NT2/D1 (cell line): Measurements from ENCODE around the gene CRELD1.

Experiments
- DNase-seq: peaks from one replicate; pipeline ENCODE4 v3.0.0-alpha.2; 2011; ENCODE audit warnings: low read depth, low spot score
- H3K27me3 ChIP-seq: 2 replicates; pipeline ENCODE4 v1.6.0; 2011; ENCODE audit warnings: mild to moderate bottlenecking; ENCODE audit not compliant: insufficient read length, insufficient read depth
- H3K36me3 ChIP-seq: 2 replicates; pipeline ENCODE4 v1.6.1; 2011; ENCODE audit warnings: mild to moderate bottlenecking, low read length, mixed read lengths; ENCODE audit not compliant: insufficient read depth, insufficient read length
- H3K4me1 ChIP-seq: 2 replicates; pipeline ENCODE4 v1.5.1; 2011; ENCODE audit not compliant: insufficient read depth, insufficient read length
- H3K4me3 ChIP-seq: 2 replicates; pipeline ENCODE4 v1.5.1; 2011; ENCODE audit warnings: low read depth; ENCODE audit not compliant: insufficient read length
- H3K9ac ChIP-seq: 2 replicates; pipeline ENCODE4 v1.6.0; 2011; ENCODE audit warnings: low read depth; ENCODE audit not compliant: insufficient read length
- H3K9me3 ChIP-seq: 2 replicates; pipeline ENCODE4 v1.5.1; 2011; ENCODE audit warnings: mild to moderate bottlenecking, low read length; ENCODE audit not compliant: insufficient read depth
- SUZ12 ChIP-seq: IDR thresholded peaks from 2 replicates; pipeline ENCODE4 v1.6.1; 2011; ENCODE audit not compliant: insufficient read length, insufficient read depth; ENCODE audit errors: extremely low read depth
- YY1 ChIP-seq: IDR thresholded peaks from 2 replicates; pipeline ENCODE4 v1.6.1; 2011; ENCODE audit not compliant: insufficient read length, insufficient read depth
- ZNF274 ChIP-seq: IDR thresholded peaks from 2 replicates; pipeline ENCODE4 v1.6.1; 2011; ENCODE audit warnings: mild to moderate bottlenecking, low read depth, low read length

Gene CRELD1

DNA sequence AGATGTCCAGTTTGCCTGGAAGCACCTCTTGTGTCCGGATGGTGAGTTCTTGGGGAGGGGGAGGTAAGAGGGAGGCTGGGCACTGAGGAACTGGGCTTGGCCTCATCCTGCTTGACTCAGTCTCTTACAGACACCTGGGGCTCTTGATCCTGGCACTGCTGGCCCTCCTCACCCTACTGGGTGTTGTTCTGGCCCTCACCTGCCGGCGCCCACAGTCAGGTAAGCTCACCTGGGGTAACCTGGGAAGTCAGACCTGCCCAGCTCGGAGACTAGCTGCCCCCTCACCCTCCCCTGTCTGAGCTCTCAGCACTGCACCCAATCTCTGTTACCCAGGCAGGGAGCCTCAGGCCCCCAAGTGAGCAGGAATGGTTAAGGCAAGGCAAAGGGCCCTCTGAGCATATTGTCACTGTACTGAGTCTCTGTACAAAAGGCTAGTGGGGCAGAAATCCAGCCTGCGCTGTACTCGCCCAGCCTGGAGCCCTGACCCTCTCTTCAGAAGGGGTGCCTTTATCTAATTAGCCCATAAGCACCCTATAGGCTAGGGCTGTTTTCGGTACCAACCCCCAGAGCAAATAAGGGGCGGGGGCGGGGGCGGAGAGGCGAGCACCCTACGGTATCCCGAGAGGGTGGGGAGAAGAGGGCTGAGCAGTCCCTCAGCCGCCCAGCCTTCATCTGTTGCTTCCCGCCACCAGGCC lies 18.9 kb upstream of the CRELD1 start:
- H3K4me1 ChIP-seq = peaks cover 22% of the 10 kb centered on the region
- H3K9me3 ChIP-seq = peaks cover 7% of the 10 kb centered on the region; the same call in 1 of the 2 replicates
- TF ChIP-seq YY1 (no peak), SUZ12 (no peak), ZNF274 (no peak)
- peak overlapping the region; percentile 95 for H3K9ac ChIP-seq
- no peaks in the 10 kb centered on the region for H3K36me3 ChIP-seq
- peaks cover 11% of the 10 kb centered on the region for H3K27me3 ChIP-seq
- DNase-seq = no peak
- H3K4me3 ChIP-seq = peak overlapping the region; percentile 81

DNA sequence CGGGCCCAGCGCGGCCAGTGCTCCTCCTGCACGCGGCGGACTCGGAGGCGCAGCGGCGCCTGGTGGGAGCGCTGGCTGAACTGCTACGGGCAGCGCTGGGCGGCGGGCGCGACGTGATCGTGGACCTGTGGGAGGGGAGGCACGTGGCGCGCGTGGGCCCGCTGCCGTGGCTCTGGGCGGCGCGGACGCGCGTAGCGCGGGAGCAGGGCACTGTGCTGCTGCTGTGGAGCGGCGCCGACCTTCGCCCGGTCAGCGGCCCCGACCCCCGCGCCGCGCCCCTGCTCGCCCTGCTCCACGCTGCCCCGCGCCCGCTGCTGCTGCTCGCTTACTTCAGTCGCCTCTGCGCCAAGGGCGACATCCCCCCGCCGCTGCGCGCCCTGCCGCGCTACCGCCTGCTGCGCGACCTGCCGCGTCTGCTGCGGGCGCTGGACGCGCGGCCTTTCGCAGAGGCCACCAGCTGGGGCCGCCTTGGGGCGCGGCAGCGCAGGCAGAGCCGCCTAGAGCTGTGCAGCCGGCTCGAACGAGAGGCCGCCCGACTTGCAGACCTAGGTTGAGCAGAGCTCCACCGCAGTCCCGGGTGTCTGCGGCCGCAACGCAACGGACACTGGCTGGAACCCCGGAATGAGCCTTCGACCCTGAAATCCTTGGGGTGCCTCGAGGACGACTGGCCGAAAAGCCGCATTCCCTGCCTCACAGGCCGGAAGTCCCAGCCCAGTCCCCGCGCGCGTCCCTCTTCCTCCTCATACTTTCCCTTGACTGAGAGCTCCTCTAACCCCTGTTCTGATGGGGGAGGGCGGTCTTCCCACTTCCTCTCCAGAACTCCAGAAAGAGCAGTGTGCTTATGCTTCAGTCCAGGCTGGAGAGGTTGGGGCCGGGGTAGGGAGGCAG lies 18.1 kb upstream of the CRELD1 start:
- peaks cover 22% of the 10 kb centered on the region for H3K4me1 ChIP-seq
- peaks cover 7% of the 10 kb centered on the region; the same call in 1 of the 2 replicates for H3K9me3 ChIP-seq
- peaks cover 11% of the 10 kb centered on the region for H3K27me3 ChIP-seq
- no peaks in the 10 kb centered on the region for H3K36me3 ChIP-seq
- H3K4me3 ChIP-seq = peak overlapping the region; percentile 81
- DNase-seq = no peak
- H3K9ac ChIP-seq = peak overlapping the region; percentile 95
- TF ChIP-seq YY1 (no peak), ZNF274 (no peak), SUZ12 (no peak)

DNA sequence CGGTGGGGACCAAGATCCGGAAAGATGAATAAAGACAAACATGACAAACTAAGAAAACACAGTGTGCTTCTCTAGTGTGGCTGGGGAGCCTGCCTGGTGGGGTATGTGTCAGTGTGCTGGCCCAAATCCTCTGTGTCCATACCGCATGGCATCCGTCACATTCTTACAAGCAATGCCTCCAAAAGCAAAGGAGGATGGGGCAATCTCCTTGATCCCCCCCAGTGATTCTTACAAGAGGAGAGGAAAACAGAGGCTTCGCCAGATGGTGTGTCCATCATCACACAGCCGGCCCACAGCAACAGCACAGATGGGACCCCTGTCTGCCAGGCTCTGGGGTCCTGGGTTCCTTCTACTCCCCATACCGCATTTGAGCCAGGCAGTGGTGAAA lies 17.3 kb upstream of the CRELD1 start:
- TF ChIP-seq SUZ12 (no peak), ZNF274 (no peak), YY1 (no peak)
- Histone ChIP-seq H3K9ac (peak overlapping the region; percentile 70), H3K9me3 (peaks cover 7% of the 10 kb centered on the region; the same call in 1 of the 2 replicates), H3K4me3 (peak overlapping the region; percentile 81), H3K27me3 (peaks cover 11% of the 10 kb centered on the region), H3K4me1 (peaks cover 22% of the 10 kb centered on the region), H3K36me3 (no peaks in the 10 kb centered on the region)
- no peak for DNase-seq

DNA sequence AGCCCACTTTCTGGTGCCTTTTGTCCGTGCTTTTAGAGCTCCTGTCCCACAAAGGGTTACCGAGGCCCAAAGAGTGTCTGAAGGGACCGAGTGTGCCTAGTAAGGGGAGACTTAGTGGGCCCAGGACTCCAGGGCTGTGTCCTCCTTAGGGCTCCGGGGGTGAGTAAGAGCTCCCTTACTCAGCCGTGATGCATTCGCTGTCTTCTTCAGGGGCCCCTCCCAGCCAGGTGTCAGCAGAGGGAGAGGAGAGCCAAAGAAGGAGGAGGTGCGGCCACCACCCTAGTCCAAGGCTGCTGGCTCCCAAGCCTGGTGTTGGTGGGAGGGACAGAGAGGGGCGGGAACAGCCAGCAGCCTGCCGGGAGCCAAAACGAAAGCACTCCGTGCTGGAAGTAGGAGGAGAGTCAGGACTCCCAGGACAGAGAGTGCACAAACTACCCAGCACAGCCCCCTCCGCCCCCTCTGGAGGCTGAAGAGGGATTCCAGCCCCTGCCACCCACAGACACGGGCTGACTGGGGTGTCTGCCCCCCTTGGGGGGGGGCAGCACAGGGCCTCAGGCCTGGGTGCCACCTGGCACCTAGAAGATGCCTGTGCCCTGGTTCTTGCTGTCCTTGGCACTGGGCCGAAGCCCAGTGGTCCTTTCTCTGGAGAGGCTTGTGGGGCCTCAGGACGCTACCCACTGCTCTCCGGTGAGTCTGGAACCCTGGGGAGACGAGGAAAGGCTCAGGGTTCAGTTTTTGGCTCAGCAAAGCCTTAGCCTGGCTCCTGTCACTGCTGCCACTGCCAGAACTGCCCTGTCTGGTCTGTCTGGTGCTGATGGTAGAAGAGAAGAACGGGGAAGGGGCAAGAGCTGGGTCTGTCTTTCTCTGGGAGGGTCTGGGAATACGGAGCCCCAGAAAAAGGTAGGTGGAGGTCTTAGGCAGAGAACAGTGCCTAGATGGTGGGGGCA lies 16.6 kb upstream of the CRELD1 start, which contains the start of gene IL17RC:
IL17RC (plus strand) TSS at position 365 of the 947 bp plus-strand sequence; CDS start at position 583, 218 bp downstream.
- peaks cover 22% of the 10 kb centered on the region for H3K4me1 ChIP-seq
- H3K27me3 ChIP-seq = peaks cover 11% of the 10 kb centered on the region
- H3K9me3 ChIP-seq = peaks cover 4% of the 10 kb centered on the region; the same call in 1 of the 2 replicates
- H3K36me3 ChIP-seq = no peaks in the 10 kb centered on the region
- peak within 1 kb of the TSS; percentile 81 for H3K4me3 ChIP-seq
- peak within 1 kb of the TSS; percentile 95 for H3K9ac ChIP-seq
- no peak for TF ChIP-seq SUZ12
- no peak for TF ChIP-seq ZNF274
- TF ChIP-seq YY1 = no peak
- peak; percentile 63 for DNase-seq

DNA sequence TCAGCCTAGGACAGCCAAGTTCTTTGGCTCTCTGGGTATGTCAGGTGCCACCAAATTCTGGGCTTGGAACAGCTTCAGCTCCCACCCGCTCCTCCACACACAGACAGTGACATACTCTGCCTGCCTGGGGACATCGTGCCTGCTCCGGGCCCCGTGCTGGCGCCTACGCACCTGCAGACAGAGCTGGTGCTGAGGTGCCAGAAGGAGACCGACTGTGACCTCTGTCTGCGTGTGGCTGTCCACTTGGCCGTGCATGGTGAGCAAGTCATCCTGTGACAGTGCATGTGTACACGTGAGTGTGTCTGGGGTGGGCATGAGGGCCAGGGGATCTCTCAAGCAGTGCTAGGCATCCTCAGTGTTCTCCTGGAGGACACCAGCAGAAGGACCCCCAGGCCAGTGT lies 15.8 kb upstream of the CRELD1 start:
- Histone ChIP-seq H3K4me3 (no peak overlapping the region), H3K27me3 (peaks cover 11% of the 10 kb centered on the region), H3K9me3 (no peaks in the 10 kb centered on the region), H3K36me3 (no peaks in the 10 kb centered on the region), H3K4me1 (peaks cover 22% of the 10 kb centered on the region), H3K9ac (peak overlapping the region; percentile 62)
- TF ChIP-seq YY1 (no peak), SUZ12 (no peak), ZNF274 (no peak)
- no peak for DNase-seq

DNA sequence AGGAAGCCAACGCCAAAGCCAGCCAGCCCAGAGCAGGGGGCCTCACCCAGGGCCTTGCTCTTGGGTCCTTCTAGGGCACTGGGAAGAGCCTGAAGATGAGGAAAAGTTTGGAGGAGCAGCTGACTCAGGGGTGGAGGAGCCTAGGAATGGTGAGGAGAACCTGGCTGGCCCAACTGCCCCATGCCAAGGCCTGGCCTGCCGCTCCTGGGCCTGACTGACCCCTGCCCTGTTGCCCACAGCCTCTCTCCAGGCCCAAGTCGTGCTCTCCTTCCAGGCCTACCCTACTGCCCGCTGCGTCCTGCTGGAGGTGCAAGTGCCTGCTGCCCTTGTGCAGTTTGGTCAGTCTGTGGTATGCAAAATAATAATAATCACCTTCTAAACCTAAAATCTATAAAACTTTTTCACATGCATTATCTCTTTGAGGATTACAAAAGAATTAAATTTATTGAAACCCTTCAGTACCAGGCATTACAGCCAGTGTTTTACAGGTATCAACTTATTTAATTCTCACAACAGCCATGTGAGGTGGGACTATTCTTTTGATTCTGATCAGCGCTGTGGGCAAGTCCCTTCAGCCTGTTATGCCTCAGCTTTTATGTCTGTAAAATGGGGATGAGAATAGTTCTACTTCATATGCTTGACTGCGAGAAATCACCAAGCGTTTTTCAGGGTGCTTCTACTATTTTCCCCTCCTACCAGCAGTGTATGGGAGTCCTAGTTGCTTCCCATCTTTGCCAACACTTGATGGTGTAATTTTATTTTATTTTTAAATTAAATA lies 15.2 kb upstream of the CRELD1 start:
- peaks cover 22% of the 10 kb centered on the region for H3K4me1 ChIP-seq
- no peak overlapping the region for H3K9ac ChIP-seq
- no peak for TF ChIP-seq SUZ12
- TF ChIP-seq ZNF274 = no peak
- TF ChIP-seq YY1 = no peak

More for the DNA sequence above, 15.2 kb upstream of the CRELD1 start:
- Histone ChIP-seq H3K9me3 (no peaks in the 10 kb centered on the region), H3K36me3 (no peaks in the 10 kb centered on the region), H3K4me3 (no peak overlapping the region), H3K27me3 (peaks cover 11% of the 10 kb centered on the region)
- DNase-seq = no peak
